Measurements from ENCODE around the gene EXD3. TPM values are rescaled to one million over a fixed set of nuclear protein-coding genes. Genes with fewer than 3 reads are reported as not detected.

EXD3 gene
- total RNA-seq, 2 experiments from 2014 or later = 10.3 to 13.2 TPM

DNA sequence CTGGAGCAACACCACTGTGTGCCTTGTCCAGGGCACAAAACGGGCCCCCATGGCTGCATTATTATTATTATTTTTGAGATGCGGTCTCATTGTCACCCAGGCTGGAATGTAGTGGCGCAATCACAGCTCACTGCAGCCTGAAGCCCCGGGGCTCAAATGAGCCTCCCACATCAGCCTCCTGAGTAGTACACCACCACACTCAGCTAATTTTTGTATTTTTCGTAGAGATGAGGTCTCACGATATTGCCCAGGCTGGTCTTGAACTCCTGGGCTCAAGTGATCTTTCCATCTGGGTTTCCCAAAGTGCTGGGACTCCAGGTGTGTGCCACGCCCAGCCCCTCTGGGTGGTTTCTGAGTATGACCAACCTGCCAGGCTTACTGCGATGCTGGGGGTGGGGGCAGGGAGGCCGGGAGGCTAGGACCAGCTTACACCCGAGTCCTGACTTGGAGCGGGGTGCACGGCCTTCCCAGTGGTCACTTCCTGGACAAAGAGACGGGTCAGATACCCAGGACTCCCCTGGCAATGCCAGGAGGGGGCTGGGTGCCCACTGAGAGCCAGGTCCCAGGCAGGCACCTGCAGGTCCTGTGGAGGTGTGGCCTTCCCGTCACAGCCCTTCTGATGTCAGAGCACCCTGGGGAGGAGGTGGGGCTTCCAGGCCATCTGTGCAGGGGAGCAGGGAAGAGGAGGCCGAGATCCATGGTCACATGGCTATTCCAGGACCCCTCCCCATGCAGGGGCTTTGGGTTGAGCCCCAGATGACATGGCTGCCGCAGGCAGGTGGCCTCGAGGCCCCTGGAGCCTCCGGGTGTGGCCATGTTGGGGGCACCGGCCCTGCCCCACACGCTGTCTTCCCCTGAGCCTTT is 112.5 kb downstream of the EXD3 start:
- no peak overlapping the region for H3K4me3 Mint-ChIP-seq
- no peak overlapping the region for H3K27ac Mint-ChIP-seq
- H3K4me1 Mint-ChIP-seq = peaks cover 6% of the 10 kb centered on the region
- ChIA-PET CTCF (no interaction called here), POLR2A (no interaction called here)
- H3K27me3 Mint-ChIP-seq = no peaks in the 10 kb centered on the region
- no peaks in the 10 kb centered on the region for H3K9me3 Mint-ChIP-seq
- no peak for DNase-seq
- no peaks in the 10 kb centered on the region for H3K36me3 Mint-ChIP-seq (ENCODE audit: low read depth)

DNA sequence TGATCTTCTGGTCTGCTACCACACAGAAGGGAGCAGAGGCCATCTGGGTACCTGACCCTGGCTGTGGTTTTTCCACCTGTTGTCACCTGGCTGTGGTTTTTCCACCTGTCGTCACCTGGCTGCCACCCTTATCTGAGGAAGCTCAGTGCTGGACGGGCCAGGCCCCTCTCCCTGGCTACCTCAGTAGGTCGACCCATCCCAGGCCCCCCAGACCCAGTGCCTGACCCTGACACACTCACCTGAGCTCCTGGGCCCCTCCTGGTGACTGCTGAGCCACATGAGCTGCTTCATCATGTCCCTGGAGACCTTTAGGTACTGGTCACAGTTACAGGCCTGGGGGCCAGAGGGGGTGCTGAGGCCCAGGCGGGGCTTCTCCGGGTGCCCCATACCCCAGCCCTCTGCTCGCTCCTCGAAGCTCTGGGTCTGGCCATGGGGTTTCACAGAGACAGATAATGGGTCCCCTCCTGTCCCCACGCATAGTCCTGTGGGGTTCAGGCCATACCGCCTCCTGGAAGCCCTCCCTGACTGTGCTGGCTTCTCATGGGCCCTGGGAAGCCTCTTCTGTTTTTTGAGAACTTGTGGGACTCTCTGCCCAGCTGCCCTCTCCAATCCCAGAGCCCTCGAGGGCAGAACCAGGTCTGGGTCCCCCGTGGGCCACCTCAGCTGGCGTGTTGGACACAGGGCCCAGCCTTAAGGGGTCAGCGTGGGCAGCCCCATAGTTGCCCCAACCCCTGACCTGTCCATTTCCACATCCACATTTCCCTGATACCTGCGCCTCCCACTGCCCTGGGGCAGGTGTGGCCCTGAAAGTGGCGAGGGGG is 113.4 kb downstream of the EXD3 start:
- Mint-ChIP-seq H3K27ac (no peak overlapping the region), H3K27me3 (no peaks in the 10 kb centered on the region), H3K4me1 (peaks cover 8% of the 10 kb centered on the region), H3K4me3 (no peak overlapping the region), H3K9me3 (no peaks in the 10 kb centered on the region), H3K36me3 (ENCODE audit: low read depth) (no peaks in the 10 kb centered on the region)
- ChIA-PET CTCF (no interaction called here), POLR2A (no interaction called here)
- no peak for DNase-seq

DNA sequence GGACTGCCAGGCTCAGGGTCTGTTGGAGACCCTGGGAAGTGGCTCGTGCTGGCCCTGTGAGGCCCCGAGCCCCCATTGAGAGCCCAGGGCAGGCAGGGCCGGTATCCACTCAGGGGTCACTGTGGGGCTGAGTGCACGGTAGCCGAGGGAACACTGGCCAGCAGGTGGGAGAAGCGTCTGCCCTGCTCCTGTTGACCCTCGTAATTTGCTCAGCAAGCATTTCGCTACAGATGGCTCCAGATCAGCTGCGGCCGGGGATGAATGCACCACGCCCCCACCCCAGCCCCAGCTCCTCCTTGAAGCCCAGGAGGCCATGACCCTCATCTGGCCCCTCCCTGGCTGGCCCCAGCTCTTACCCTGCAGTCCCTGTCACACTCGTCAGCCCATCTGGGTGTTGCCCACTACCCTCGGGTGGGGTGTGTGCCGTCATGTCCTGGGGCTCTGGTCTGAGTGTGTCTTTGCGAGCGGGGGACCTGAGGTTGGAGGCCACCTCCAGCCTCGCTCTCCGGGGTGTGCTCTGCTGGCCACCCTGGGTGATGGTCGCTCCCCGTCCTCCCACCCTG is 114.8 kb downstream of the EXD3 start:
- Mint-ChIP-seq H3K9me3 (no peaks in the 10 kb centered on the region), H3K4me3 (no peak overlapping the region), H3K27me3 (no peaks in the 10 kb centered on the region), H3K27ac (no peak overlapping the region), H3K36me3 (ENCODE audit: low read depth) (no peaks in the 10 kb centered on the region), H3K4me1 (peaks cover 8% of the 10 kb centered on the region)
- no peak for DNase-seq
- ChIA-PET POLR2A (no interaction called here), CTCF (interaction anchor here (0.6 kb wide), 1 partner anchor 163 kb away, joined by 3 read pairs; no protein-coding TSS in a partner anchor)

DNA sequence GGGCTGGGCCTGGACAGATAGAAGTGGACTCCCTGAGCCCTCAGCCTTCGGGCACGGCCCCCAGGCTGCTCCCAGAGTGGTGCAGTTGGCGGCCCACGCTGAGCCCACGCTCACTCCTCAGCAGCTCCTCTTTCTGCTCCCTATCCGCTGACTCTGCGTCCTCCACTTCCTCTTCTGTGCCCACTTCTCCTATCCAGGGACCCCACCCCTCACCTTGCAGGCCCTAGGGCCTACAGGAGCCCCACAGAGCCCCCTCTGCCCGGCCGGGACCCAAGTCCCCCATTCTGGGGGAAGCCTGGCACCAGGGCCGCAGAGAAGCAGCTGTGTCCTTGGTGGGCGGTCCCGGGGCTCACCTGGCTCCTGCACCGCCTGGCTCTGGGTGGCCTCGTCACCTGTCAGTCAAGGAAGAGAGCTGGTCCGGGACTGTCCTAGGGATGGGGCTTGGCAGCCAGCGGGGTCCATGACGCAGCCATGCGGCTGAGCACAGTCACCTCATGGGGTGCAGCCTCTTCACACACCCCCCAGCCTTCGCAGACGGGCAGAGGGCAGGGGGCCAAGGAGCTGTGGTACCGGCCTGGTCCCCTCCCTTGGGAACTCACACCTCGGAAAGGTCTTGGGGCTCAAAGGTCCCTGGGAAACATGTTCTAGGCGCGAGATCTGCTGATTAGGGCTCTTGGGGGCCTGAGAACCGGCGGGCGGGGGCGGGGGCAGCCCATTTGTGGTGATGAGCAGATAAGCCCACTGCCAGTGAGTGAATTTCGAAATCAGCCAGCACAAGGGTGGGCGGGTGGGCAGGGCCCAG is 115.5 kb downstream of the EXD3 start:
- Mint-ChIP-seq H3K36me3 (ENCODE audit: low read depth) (no peaks in the 10 kb centered on the region), H3K9me3 (no peaks in the 10 kb centered on the region), H3K4me1 (peaks cover 8% of the 10 kb centered on the region), H3K27me3 (no peaks in the 10 kb centered on the region), H3K4me3 (no peak overlapping the region), H3K27ac (no peak overlapping the region)
- ChIA-PET CTCF (no interaction called here), POLR2A (no interaction called here)
- DNase-seq = no peak

DNA sequence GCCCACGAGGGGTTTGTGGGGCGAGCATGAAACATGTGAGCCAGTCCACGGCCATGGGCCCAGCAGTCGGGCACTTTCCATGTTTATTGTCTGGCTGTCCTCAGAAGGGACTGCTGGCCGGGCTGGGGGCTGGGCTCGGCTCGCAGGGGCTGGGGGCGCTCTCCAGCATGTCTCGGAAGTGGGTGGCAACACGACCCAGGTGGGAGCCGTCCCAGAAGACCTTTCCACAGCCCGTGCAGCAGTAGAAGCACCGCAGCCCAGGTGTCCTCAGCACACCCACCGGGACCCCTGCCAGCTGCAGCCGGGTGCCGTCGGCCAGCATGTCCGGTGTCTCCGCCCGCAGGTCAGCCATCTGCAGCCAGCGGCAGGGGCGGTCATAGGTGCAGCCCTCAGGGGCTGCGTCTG is 116.1 kb downstream of the EXD3 start:
- Mint-ChIP-seq H3K27ac (no peak overlapping the region), H3K9me3 (no peaks in the 10 kb centered on the region), H3K4me1 (peaks cover 8% of the 10 kb centered on the region), H3K36me3 (ENCODE audit: low read depth) (no peaks in the 10 kb centered on the region), H3K4me3 (no peak overlapping the region), H3K27me3 (no peaks in the 10 kb centered on the region)
- POLR2A ChIA-PET = no interaction called here
- no peak for DNase-seq
- CTCF ChIA-PET = no interaction called here

DNA sequence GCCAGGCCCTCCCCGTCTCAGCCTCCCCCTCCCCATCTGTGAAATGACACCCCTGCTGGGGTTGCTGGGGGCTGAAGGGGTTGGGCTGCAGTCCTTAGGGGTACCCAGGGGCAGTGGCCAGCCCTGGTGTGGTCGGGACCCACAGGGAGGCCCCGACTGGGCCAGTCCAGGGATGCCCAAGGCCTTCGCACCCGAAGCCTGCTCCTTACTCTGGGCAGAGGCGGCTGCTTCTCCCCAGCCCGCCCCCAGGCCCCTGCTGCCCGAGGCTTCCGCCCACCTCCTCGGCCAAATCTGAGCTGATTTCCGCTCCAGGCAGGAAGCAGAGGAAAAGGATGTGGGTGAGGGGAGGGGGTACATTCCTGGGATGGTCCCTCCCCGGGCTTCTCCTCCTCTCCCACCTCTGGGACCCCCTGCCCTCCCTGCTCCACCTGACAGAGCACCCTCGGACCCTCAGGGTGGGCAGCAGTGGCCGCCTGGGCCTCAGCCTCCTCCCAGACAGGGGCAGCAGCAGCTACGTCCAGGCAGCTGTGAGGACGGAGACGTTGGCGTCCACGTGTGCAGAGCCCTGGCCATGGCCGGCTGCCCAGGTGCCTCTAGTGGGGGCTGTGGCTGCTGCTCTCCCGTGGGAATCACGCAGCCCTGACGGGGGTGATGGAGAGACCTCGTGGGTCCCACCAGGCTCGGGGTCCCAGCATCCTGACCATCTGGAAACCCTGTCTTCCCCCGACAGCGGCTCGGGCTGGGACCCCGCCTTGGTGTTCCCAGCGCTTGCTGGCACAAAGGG is 116.7 kb downstream of the EXD3 start:
- DNase-seq = no peak
- Mint-ChIP-seq H3K4me1 (peaks cover 8% of the 10 kb centered on the region), H3K9me3 (no peaks in the 10 kb centered on the region), H3K4me3 (no peak overlapping the region), H3K27ac (no peak overlapping the region), H3K36me3 (ENCODE audit: low read depth) (no peaks in the 10 kb centered on the region), H3K27me3 (peaks cover 3% of the 10 kb centered on the region)
- POLR2A ChIA-PET = no interaction called here
- CTCF ChIA-PET = no interaction called here

DNA sequence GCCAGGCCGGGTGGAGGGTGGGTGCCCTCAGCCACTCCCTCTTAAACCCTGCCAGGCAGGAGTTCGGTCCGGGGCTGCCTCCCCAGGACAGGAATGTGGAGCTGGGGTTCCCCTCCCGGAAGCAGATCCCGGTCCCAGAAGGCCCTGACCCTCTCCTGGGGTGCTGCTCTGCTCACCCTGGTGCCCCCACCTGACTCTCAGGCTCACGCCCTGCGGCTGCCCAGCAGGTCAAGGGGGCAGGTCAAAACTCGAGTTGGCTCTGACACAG is 117.2 kb downstream of the EXD3 start:
- no peak for DNase-seq
- H3K4me1 Mint-ChIP-seq = peaks cover 10% of the 10 kb centered on the region
- ChIA-PET CTCF (no interaction called here), POLR2A (no interaction called here)
- H3K27me3 Mint-ChIP-seq = peaks cover 4% of the 10 kb centered on the region
- no peaks in the 10 kb centered on the region for H3K36me3 Mint-ChIP-seq (ENCODE audit: low read depth)
- H3K27ac Mint-ChIP-seq = peak overlapping the region; percentile 42
- H3K9me3 Mint-ChIP-seq = no peaks in the 10 kb centered on the region
- no peak overlapping the region for H3K4me3 Mint-ChIP-seq

DNA sequence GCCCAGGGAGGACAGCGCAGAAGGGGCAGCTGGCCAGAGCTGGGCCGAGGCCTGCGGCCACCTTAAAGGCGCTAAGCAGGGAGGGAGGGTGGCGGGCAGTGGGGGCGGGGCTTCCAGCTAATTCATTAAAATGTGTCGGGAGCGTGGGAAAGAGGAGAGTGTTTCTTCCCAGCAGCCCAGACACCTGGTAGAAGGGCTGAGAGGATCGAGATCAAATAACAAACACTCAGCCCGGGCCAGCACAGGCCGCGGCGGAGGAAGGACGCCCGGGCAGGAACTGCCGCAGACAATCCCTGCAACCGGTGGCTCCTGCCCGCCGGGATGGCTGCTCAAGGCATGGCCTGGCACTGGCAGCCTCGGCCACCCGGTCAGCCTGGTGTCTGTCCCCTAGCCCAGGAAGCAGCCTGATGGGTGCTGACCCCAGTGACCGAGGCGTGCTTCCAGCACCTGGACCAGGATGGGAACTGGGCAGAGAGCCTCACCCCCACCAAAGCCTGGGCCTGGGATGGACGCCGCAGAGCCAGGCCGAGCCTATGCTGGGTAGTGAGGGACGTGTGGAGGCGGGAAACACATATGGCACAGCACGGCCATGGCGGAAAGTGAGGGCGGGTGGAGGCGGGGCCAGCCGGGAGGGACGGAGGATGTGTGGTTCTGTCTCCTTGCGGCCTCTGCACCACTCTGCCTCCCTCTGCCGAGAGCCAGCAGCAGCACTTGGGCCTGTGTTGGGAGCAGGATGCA is 117.7 kb downstream of the EXD3 start:
- H3K4me3 Mint-ChIP-seq = no peak overlapping the region
- POLR2A ChIA-PET = no interaction called here

DNA sequence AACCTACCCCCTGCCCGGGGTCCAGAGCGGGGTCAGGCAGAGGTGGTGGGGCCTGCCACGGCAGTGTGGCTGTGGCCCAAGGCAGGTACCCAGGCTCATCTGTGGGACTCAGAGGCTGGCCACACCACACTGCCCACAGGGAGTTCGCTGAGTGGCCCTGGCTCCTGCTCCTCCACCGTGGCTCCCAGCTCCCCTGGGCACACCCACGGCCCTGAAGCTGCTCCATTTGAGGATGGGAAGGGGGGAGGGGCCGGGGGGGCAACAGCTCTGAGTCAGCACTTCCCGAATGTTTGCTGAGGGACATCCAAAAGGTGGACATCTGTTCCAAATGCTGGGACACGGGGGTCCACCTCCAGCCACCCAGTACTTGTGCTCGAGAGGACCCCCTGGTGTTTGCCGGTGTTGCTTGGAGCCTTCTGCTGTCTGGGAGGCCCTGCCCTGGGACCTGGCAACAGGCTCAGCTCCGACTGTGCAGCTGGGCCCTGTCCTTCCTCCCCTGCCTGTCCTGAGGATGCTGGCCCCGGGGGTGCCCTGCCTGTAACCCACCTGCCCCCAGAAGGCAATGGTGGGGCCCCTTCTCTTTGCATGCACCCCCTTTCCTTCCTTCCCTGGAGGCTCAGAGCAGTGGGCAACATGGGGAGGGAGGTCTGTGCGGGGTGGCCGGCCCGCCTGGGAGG is 118.4 kb downstream of the EXD3 start:
- DNase-seq = peak; percentile 5
- Mint-ChIP-seq H3K4me3 (no peak overlapping the region), H3K9me3 (no peaks in the 10 kb centered on the region), H3K36me3 (ENCODE audit: low read depth) (no peaks in the 10 kb centered on the region), H3K4me1 (peaks cover 16% of the 10 kb centered on the region), H3K27me3 (peaks cover 11% of the 10 kb centered on the region), H3K27ac (no peak overlapping the region)
- CTCF ChIA-PET = interaction anchor here (2.0 kb wide), 1 partner anchor 18 kb away, joined by 6 read pairs; no protein-coding TSS in a partner anchor
- POLR2A ChIA-PET = no interaction called here

More for the DNA sequence above, 117.7 kb downstream of the EXD3 start:
- peaks cover 12% of the 10 kb centered on the region for H3K4me1 Mint-ChIP-seq
- H3K9me3 Mint-ChIP-seq = no peaks in the 10 kb centered on the region
- peak overlapping the region; percentile 42 for H3K27ac Mint-ChIP-seq
- CTCF ChIA-PET = interaction anchor here (2.0 kb wide), 1 partner anchor 18 kb away, joined by 6 read pairs; no protein-coding TSS in a partner anchor
- H3K36me3 Mint-ChIP-seq (ENCODE audit: low read depth) = no peaks in the 10 kb centered on the region
- DNase-seq = peak; percentile 63
- H3K27me3 Mint-ChIP-seq = peaks cover 7% of the 10 kb centered on the region

DNA sequence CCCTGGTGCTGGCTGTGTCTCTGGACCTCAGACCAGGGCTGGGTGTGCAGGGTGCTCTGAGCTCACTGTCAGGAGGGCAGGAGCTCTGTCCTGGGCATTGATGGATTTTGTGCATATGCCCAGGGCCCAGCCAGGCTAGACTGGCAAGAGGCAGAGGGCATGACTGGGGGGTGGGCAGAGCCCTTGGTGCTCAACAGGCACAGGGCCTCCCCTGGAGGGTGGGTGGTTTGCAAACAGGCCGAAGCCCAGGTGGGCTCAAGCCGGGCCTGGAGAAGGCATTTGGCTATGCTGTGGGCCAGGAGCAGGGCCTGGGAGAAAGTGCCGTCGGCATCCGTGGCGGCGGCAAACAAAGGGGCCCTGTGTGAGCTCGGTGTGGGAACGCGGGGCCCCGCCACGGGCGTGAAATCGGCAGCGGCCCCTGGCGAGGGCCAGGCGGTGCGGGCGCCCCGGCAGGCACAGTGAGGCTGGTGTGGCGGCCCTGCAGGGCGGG is 119.0 kb downstream of the EXD3 start:
- H3K4me3 Mint-ChIP-seq = no peak overlapping the region
- H3K27me3 Mint-ChIP-seq = peaks cover 16% of the 10 kb centered on the region
- no peaks in the 10 kb centered on the region for H3K9me3 Mint-ChIP-seq
- H3K4me1 Mint-ChIP-seq = peaks cover 16% of the 10 kb centered on the region
- POLR2A ChIA-PET = no interaction called here
- no peaks in the 10 kb centered on the region for H3K36me3 Mint-ChIP-seq (ENCODE audit: low read depth)
- CTCF ChIA-PET = interaction anchor here (0.7 to 2.0 kb wide), 3 partner anchors 9 to 420 kb away, joined by 3 to 6 read pairs (median 4); no protein-coding TSS in a partner anchor
- DNase-seq = no peak
- no peak overlapping the region for H3K27ac Mint-ChIP-seq

DNA sequence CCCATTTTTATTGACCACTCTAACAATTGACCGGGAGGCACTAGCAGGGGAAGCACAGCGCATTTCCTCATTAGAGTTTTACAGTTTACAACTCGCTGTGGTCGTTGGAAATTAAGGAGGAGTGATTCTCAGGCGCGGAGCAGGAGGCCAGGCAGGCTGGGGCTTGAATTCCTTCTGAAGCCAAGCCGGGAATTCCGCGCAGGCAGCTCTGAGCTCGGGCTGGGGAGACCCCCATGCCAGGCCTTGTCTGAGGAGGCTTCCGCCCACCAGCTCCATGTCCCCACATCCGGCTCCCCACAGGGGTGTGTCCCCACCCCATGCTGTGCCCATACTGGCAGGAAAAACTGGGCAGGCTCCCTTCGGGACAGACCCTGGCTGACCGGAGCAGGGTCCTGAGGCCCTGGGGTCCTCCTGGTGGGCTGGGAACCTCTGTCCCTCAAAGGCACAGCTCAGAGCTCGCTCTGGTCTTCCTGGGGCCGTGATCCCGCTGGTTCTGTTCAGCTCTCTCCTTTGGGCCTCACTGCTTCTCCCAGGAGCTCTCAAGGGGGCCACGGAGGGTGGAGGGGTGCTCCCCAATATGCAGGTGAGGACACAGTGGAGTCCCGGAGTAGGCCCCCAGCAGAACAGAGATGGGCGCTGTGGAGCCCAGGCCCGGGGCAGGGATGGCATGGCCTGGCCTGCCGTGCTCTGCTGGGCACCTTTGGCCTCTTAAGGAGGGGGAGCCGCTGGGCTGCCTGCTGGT is 119.6 kb downstream of the EXD3 start:
- Mint-ChIP-seq H3K27me3 (peaks cover 19% of the 10 kb centered on the region), H3K36me3 (ENCODE audit: low read depth) (no peaks in the 10 kb centered on the region), H3K4me1 (peaks cover 16% of the 10 kb centered on the region), H3K4me3 (no peak overlapping the region), H3K27ac (no peak overlapping the region), H3K9me3 (no peaks in the 10 kb centered on the region)
- DNase-seq = peak; percentile 5
- ChIA-PET POLR2A (no interaction called here), CTCF (interaction anchor here (0.7 to 2.3 kb wide), 4 partner anchors 10 to 421 kb away, joined by 3 to 9 read pairs (median 5); partner anchors contain the start of genes EXD3 and NOXA1)

Measured in activated CD4-positive, alpha-beta T cell treated with anti-CD3 and anti-CD28 coated beads, Interleukin-2, amount 10 ng/mL, durations not matched to agents 7 days and 5 days (primary cell).